Fibroblast of the aortic adventitia (primary cell): ENCODE measurements around the gene AQP10. TPM values are rescaled to one million over a fixed set of nuclear protein-coding genes. Genes with fewer than 3 reads are reported as not detected.
A peak's percentile ranks its signal among the peaks of the same experiment; 100 is the strongest.
"Not testable (repeated sequence)": the region's sequence is repeated elsewhere in the genome, so short reads cannot be mapped to it uniquely, and the experiment has no call there.

ENCODE experiments used
- DNase-seq: peaks from one replicate; pipeline ENCODE4 v3.0.0-alpha.2; 2010; ENCODE audit warnings: low read depth
- H3K4me3 ChIP-seq: 2 replicates; pipeline ENCODE4 v1.5.1; 2011; ENCODE audit warnings: low read depth, mild to moderate bottlenecking, control low read depth, low read length, moderate library complexity
- CTCF ChIP-seq: IDR thresholded peaks from 2 replicates; pipeline ENCODE4 v1.5.1; 2011; ENCODE audit warnings: mild to moderate bottlenecking, low read length, control low read depth, inconsistent platforms; ENCODE audit not compliant: insufficient read depth
- total RNA-seq: library from RNA; depleted of rRNA; stranded (reverse); fragments of >200 nt; gene quantifications from 2 replicates; pipeline ENCODE4 v1.2.3, GENCODE V29; 2012; ENCODE audit warnings: low replicate concordance

Gene AQP10
- total RNA-seq, 1 donor, result not detected

DNA sequence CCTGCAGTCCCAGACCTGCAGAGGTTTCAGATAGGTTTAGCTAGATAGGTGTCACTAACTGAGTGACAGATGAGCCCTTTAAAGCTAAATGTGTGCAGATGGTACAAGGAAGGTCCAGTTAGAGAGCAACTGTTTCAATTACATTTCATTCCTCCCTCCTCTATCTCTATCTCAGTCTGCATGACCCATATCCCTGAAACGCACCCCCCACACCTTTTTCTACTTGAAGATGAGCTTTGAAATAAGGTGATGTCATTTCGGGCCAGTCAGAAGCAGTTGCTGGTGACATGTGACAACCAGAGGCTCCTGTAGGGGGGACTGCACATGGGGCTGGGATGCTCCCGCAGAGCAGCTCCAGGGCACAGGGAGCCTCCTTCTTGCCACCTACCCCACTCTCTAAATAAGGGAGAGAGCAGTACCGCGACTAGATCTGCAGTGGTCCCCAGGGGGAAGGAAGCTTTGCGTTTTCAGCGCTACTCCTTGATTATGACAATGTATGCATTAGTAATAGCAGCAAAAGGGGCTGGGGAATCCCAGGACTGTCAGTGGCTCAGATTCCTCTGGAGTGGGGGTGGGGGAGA lies 8.7 kb downstream of the AQP10 start:
- TF ChIP-seq CTCF, result no peak
- no peak overlapping the region for H3K4me3 ChIP-seq

DNA sequence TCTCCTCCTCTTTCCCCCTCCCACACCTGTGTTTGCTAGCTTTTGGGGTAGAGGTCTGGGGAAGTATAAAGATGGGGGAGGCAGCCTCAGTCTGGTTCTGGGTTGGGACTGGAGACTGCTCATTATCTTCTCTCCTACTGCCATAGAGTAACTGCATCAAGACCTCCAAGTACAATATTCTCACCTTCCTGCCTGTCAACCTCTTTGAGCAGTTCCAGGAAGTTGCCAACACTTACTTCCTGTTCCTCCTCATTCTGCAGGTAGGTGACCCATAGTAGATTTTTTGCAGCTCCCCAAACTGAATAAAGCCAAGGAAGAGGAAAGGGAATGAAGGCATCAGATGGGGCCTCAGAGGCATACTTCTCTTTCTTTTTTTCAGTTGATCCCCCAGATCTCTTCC lies 9.8 kb downstream of the AQP10 start:
- H3K4me3 ChIP-seq, result no peak overlapping the region
- DNase-seq, result no peak
- TF ChIP-seq CTCF, result no peak

More for the DNA sequence above, 8.7 kb downstream of the AQP10 start:
- DNase-seq, result no peak

DNA sequence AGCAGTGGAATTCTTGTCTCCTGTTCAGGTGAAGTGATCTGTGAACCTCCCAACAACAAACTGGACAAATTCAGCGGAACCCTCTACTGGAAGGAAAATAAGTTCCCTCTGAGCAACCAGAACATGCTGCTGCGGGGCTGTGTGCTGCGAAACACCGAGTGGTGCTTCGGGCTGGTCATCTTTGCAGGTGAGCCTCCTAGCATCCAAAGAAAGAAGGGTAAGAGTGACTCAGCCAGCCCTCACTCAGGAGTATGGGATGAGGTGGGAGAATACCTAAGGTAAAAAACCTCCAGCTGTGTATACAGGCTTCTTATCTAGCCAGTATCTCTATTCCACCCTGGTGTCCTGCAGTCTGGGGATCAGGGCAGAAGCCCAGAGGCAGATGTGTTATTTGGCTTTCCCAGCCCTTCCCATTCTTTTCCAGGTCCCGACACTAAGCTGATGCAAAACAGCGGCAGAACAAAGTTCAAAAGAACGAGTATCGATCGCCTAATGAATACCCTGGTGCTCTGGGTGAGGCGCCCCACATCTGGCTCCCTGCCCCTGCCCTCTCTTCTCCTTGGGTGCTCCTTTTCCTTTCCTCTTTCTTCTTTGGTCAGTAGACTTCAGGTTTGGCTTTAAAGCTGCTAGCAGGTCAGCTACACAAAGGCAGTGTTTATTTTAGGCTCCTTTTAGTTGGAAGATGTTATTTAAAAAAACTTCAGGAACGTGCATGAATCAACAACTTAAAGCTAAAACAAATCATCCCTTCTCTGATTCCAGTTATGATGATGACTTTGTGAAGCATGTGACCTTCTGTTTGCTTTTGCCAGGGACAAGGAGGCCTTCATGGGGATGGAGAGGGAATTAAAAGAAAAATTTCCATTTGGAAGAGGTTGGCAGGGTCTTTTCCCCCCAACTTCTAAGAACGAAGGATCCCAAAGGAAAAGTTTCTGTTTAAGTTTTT lies 13.5 kb downstream of the AQP10 start:
- no peak for TF ChIP-seq CTCF
- peak; percentile 37 for DNase-seq

DNA sequence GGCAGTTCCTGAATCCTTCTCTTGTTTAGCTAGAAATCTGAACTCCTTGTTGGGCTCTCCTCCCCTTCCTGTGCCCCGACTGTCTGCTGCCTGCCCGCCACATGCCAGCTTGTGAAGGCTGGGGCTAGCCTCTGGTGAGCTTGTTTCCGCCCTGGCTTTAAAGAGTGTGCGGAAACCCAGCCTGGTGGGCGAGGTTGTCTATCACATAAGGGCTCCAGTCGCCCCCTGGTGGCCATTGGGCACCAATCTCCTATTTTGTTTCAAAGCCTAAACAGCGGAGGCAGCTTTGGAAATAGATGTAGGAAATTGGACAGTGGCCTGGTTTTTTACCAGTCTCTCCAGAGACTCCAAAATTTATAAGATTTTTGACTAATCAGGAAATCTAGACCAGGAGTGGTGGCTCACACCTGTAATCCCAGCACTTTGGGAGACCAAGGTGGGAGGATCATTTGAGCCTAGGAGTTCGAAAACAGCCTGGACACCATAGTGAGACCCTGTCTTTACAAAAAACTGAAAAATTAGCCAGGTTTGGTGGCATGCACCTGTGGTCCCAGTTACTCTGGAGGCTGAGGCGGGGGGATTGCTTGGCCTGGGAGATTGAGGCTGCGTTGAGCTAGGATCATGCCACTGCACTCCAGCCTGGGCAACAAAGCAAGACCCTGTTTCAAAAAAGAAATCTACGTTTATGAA lies 14.3 kb downstream of the AQP10 start:
- TF ChIP-seq CTCF, result peak; percentile 84
- peak; percentile 87 for DNase-seq
- H3K4me3 ChIP-seq, result no peak overlapping the region

More for the DNA sequence above, 13.5 kb downstream of the AQP10 start:
- no peak overlapping the region for H3K4me3 ChIP-seq

DNA sequence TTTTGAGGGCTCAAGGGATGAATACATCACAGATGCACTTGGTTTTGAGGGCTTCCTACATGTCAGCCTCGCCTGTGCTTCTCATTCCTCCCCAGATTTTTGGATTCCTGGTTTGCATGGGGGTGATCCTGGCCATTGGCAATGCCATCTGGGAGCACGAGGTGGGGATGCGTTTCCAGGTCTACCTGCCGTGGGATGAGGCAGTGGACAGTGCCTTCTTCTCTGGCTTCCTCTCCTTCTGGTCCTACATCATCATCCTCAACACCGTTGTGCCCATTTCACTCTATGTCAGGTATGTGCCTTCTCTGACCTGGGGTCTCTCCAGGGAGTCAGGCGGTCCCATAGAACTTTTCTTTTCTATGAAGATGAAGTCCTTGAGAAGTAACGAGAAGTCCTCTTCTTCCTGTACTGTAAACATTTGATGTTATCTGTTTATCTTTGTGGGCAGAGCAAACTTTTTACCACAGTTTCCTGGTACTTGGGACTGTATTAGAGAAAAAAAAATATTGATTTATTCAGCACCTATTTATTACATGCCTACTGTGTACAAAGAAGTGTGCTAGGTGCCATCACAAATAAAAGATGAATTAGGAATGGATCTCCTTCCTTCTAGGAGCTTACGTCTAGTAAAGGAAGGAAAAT lies 16.5 kb downstream of the AQP10 start:
- DNase-seq, result no peak
- no peak overlapping the region for H3K4me3 ChIP-seq
- no peak for TF ChIP-seq CTCF

DNA sequence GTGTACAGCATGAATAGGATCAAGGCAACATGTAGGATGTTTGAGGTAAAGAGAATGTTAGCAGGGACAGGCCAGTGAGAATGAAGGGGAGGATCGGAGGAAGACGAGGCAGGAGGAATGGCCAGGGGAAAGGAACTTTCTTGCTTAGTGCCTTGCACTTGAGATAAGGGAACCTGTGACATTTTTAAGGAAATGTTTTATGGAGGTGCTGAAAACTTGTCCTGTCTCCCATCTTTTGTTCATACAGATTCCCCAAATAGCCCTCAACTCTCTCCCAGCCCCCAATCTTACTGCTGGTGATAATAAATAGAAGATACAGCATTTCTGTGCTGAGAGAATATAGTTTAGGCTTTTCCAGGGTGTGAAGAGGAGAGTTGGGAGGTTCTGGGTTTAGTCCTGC lies 18.0 kb downstream of the AQP10 start:
- no peak for DNase-seq
- H3K4me3 ChIP-seq, result no peak overlapping the region
- no peak for TF ChIP-seq CTCF

DNA sequence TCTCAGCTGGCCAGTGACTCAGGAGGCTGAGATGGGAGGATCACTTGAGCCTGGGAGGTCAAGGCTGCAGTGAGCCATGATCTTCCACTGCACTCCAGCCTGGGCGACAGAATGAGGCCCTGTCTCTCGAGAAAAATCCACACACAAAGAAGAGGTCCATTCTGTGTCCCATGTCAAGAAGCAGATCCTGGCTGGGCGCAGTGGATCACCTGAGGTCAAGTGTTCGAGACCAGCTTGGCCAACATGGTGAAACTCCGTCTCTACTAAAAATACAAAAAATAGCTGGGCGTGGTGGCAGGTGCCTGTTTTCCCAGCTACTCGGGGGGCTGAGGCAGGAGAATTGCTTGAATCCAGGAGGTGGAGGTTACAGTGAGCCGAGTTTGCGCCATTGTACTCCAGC lies 20.5 kb downstream of the AQP10 start:
- H3K4me3 ChIP-seq, DNase-seq: not testable (repeated sequence)
